Activated CD4-positive, alpha-beta T cell treated with anti-CD3 and anti-CD28 coated beads, Interleukin-2, amount 10 ng/mL, durations not matched to agents 24 days and 14 days (primary cell): ENCODE results near the gene ARG1. TPM values are rescaled to one million over a fixed set of nuclear protein-coding genes. Genes with fewer than 3 reads are reported as not detected.
A peak's percentile ranks its signal among the peaks of the same experiment; 100 is the strongest.

Source experiments
- DNase-seq: peaks from one replicate; pipeline ENCODE4 v3.0.0; 2022
- H3K27ac Mint-ChIP-seq: one replicate; pipeline ENCODE4 v1.8.0; 2022; ENCODE audit warnings: mild to moderate bottlenecking, mixed read lengths
- H3K27me3 Mint-ChIP-seq: one replicate; pipeline ENCODE4 v1.8.0; 2022; ENCODE audit warnings: mixed read lengths
- H3K36me3 Mint-ChIP-seq: one replicate; pipeline ENCODE4 v1.8.0; 2022; ENCODE audit warnings: low read depth, mild to moderate bottlenecking, mixed read lengths
- H3K4me1 Mint-ChIP-seq: one replicate; pipeline ENCODE4 v1.8.0; 2021; ENCODE audit warnings: mixed read lengths
- H3K4me3 Mint-ChIP-seq: one replicate; pipeline ENCODE4 v1.8.0; 2022; ENCODE audit warnings: mild to moderate bottlenecking, moderate library complexity, mixed read lengths
- H3K9me3 Mint-ChIP-seq: one replicate; pipeline ENCODE4 v1.8.0; 2021; ENCODE audit warnings: mixed read lengths
- intact Hi-C: fragments of 100-400 bp; cut with micrococcal nuclease; formaldehyde crosslinking; loops from one replicate; pipeline ENCODE4 v1.15.1; 2023
- total RNA-seq: library from RNA; stranded (reverse); gene quantifications from 2 replicates; pipeline ENCODE4 v1.2.3, GENCODE V29; 2022

The ARG1 gene
- total RNA-seq, 1 donor from 2014 or later = not detected

GRCh38 chr6:131600716-131601115 lies 27.7 kb downstream of the ARG1 start:
- Mint-ChIP-seq H3K4me3 (no peak overlapping the region), H3K27me3 (no peaks in the 10 kb centered on the region), H3K4me1 (no peaks in the 10 kb centered on the region), H3K27ac (no peak overlapping the region), H3K9me3 (no peaks in the 10 kb centered on the region), H3K36me3 (peaks cover 48% of the 10 kb centered on the region)
- intact Hi-C loops = no loop called here
- no peak for DNase-seq

- intact Hi-C loops = no loop called here
- H3K4me3 Mint-ChIP-seq = no peak overlapping the region
- no peak for DNase-seq
- H3K27me3 Mint-ChIP-seq = no peaks in the 10 kb centered on the region
- no peak overlapping the region for H3K27ac Mint-ChIP-seq
- H3K9me3 Mint-ChIP-seq = no peaks in the 10 kb centered on the region
- H3K36me3 Mint-ChIP-seq = peaks cover 48% of the 10 kb centered on the region
- no peaks in the 10 kb centered on the region for H3K4me1 Mint-ChIP-seq
These were observed 29.8 kb downstream of the ARG1 start for GRCh38 chr6:131602781-131603312.

- Mint-ChIP-seq H3K27me3 (no peaks in the 10 kb centered on the region), H3K4me1 (peaks cover 2% of the 10 kb centered on the region), H3K9me3 (no peaks in the 10 kb centered on the region), H3K4me3 (no peak overlapping the region), H3K36me3 (peaks cover 35% of the 10 kb centered on the region), H3K27ac (no peak overlapping the region)
- intact Hi-C loops = no loop called here
- no peak for DNase-seq
These were observed 40.4 kb downstream of the ARG1 start for GRCh38 chr6:131613296-131613925.

- DNase-seq = no peak
- Mint-ChIP-seq H3K4me1 (peaks cover 2% of the 10 kb centered on the region), H3K36me3 (peaks cover 32% of the 10 kb centered on the region), H3K9me3 (no peaks in the 10 kb centered on the region), H3K4me3 (no peak overlapping the region), H3K27me3 (no peaks in the 10 kb centered on the region), H3K27ac (no peak overlapping the region)
- intact Hi-C loops = no loop called here
These were observed 42.2 kb downstream of the ARG1 start for GRCh38 chr6:131615275-131615674.

- Mint-ChIP-seq H3K27ac (peak within 1 kb of the TSS; percentile 92), H3K4me3 (peak within 1 kb of the TSS; percentile 97), H3K4me1 (peaks cover 22% of the 10 kb centered on the region), H3K36me3 (peaks cover 19% of the 10 kb centered on the region), H3K9me3 (no peaks in the 10 kb centered on the region), H3K27me3 (no peaks in the 10 kb centered on the region)
- intact Hi-C loops = loop anchor here (1.0 to 5.0 kb wide), 7 partner anchors 36 to 1184 kb away; partner anchors contain the start of genes EPB41L2 and RPS12
- peak; percentile 99 for DNase-seq
These were observed 55.0 kb downstream of the ARG1 start, which contains the start of gene MED23 for GRCh38 chr6:131627724-131628682. Gene MED23 (minus strand): TSS chr6:131628242. CDS start chr6:131628049, 193 bp downstream.

GRCh38 chr6:131628726-131629125 lies 55.7 kb downstream of the ARG1 start:
- no peak for DNase-seq
- Mint-ChIP-seq H3K27me3 (no peaks in the 10 kb centered on the region), H3K4me1 (peaks cover 22% of the 10 kb centered on the region), H3K4me3 (peak overlapping the region; percentile 97), H3K36me3 (peaks cover 12% of the 10 kb centered on the region), H3K27ac (peak overlapping the region; percentile 82), H3K9me3 (no peaks in the 10 kb centered on the region)
- intact Hi-C loops = loop anchor here (1.0 to 5.0 kb wide), 6 partner anchors 36 to 1184 kb away; partner anchors contain the start of gene RPS12

- Mint-ChIP-seq H3K27ac (no peak overlapping the region), H3K9me3 (no peaks in the 10 kb centered on the region), H3K36me3 (peaks cover 6% of the 10 kb centered on the region), H3K4me1 (peaks cover 21% of the 10 kb centered on the region), H3K4me3 (no peak overlapping the region), H3K27me3 (no peaks in the 10 kb centered on the region)
- intact Hi-C loops = loop anchor here (5.0 kb wide), 3 partner anchors 37 to 1183 kb away; partner anchors contain the start of gene RPS12
- DNase-seq = no peak
These were observed 56.6 kb downstream of the ARG1 start for GRCh38 chr6:131629651-131630050.

GRCh38 chr6:131631625-131632289 lies 58.7 kb downstream of the ARG1 start:
- no peaks in the 10 kb centered on the region for H3K27me3 Mint-ChIP-seq

More at GRCh38 chr6:131631625-131632289, 58.7 kb downstream of the ARG1 start:
- peaks cover 14% of the 10 kb centered on the region for H3K4me1 Mint-ChIP-seq
- H3K9me3 Mint-ChIP-seq = no peaks in the 10 kb centered on the region
- no peak for DNase-seq
- peaks cover 4% of the 10 kb centered on the region for H3K36me3 Mint-ChIP-seq
- intact Hi-C loops = no loop called here
- H3K27ac Mint-ChIP-seq = no peak overlapping the region
- no peak overlapping the region for H3K4me3 Mint-ChIP-seq

Other genes with a start within 250 kb of the ARG1 start
- 29.2 and 30.2 TPM in 2 replicates for gene MED23, start 55.0 kb downstream of the ARG1 start, total RNA-seq
- gene ENPP3, start 64.1 kb downstream of the ARG1 start, total RNA-seq = 1.4 and 2.3 TPM in 2 replicates
- gene OR2A4, start 128.2 kb downstream of the ARG1 start, total RNA-seq = not detected in 2 replicates
- not detected in 2 replicates for gene CTAGE9, start 137.8 kb downstream of the ARG1 start, total RNA-seq
- gene ENPP1, start 234.8 kb downstream of the ARG1 start, total RNA-seq = 0.58 and 0.66 TPM in 2 replicates